Measurements from ENCODE around the gene DSCAML1. TPM values are rescaled to one million over a fixed set of nuclear protein-coding genes. Genes with fewer than 3 reads are reported as not detected.

Gene DSCAML1
- total RNA-seq, 6 experiments from 2014 or later = not detected

GRCh38 chr11:117719480-117719879 is 77.5 kb downstream of the DSCAML1 start:
- Mint-ChIP-seq H3K36me3 (ENCODE audit: low read depth) (no peaks in the 10 kb centered on the region), H3K4me3 (no peak overlapping the region), H3K9me3 (no peaks in the 10 kb centered on the region), H3K27me3 (ENCODE audit: insufficient read depth) (peaks cover 40% of the 10 kb centered on the region), H3K27ac (no peak overlapping the region), H3K4me1 (ENCODE audit: low read depth) (no peaks in the 10 kb centered on the region)
- no peak for TF ChIP-seq CTCF (IDR thresholded peaks at IDR 0.05)
- no peak for DNase-seq

- Mint-ChIP-seq H3K36me3 (ENCODE audit: low read depth) (no peaks in the 10 kb centered on the region), H3K27me3 (ENCODE audit: insufficient read depth) (peaks cover 43% of the 10 kb centered on the region), H3K4me1 (ENCODE audit: low read depth) (no peaks in the 10 kb centered on the region), H3K9me3 (no peaks in the 10 kb centered on the region), H3K4me3 (no peak overlapping the region), H3K27ac (no peak overlapping the region)
- no peak for TF ChIP-seq CTCF (IDR thresholded peaks at IDR 0.05)
- DNase-seq = no peak
Measured at GRCh38 chr11:117717485-117718314, 79.3 kb downstream of the DSCAML1 start.

- Mint-ChIP-seq H3K27me3 (ENCODE audit: insufficient read depth) (peaks cover 50% of the 10 kb centered on the region), H3K4me3 (no peak overlapping the region), H3K36me3 (ENCODE audit: low read depth) (no peaks in the 10 kb centered on the region), H3K27ac (no peak overlapping the region), H3K9me3 (no peaks in the 10 kb centered on the region), H3K4me1 (ENCODE audit: low read depth) (no peaks in the 10 kb centered on the region)
- no peak for TF ChIP-seq CTCF (IDR thresholded peaks at IDR 0.05)
- DNase-seq = no peak
Measured at GRCh38 chr11:117716521-117717440, 80.2 kb downstream of the DSCAML1 start.

GRCh38 chr11:117715801-117716200 is 81.2 kb downstream of the DSCAML1 start:
- TF ChIP-seq CTCF (IDR thresholded peaks at IDR 0.05) = no peak
- DNase-seq = no peak
- Mint-ChIP-seq H3K27me3 (ENCODE audit: insufficient read depth) (peaks cover 50% of the 10 kb centered on the region), H3K4me1 (ENCODE audit: low read depth) (no peaks in the 10 kb centered on the region), H3K4me3 (no peak overlapping the region), H3K36me3 (ENCODE audit: low read depth) (no peaks in the 10 kb centered on the region), H3K27ac (no peak overlapping the region), H3K9me3 (no peaks in the 10 kb centered on the region)

GRCh38 chr11:117713538-117713991 is 83.5 kb downstream of the DSCAML1 start:
- no peak for TF ChIP-seq CTCF (IDR thresholded peaks at IDR 0.05)
- Mint-ChIP-seq H3K27ac (no peak overlapping the region), H3K9me3 (no peaks in the 10 kb centered on the region), H3K36me3 (ENCODE audit: low read depth) (no peaks in the 10 kb centered on the region), H3K4me3 (no peak overlapping the region), H3K27me3 (ENCODE audit: insufficient read depth) (peaks cover 49% of the 10 kb centered on the region), H3K4me1 (ENCODE audit: low read depth) (no peaks in the 10 kb centered on the region)
- no peak for DNase-seq
